Measurements from ENCODE around the gene BMPR1B.

BMPR1B gene

GRCh38 chr4:94757192-94758140 lies at the start of gene BMPR1B:
Gene BMPR1B, plus strand, starts transcription at chr4:94757955. Its CDS starts 346,470 bp downstream, at chr4:95104425.
- H3K4me1 ChIP-seq (ENCODE audit: insufficient read depth, low read length), result peaks cover 40% of the 10 kb centered on the region
- no peaks in the 10 kb centered on the region for H3K36me3 ChIP-seq (ENCODE audit: insufficient read depth, low read length)
- no peaks in the 10 kb centered on the region for H3K9me3 ChIP-seq (ENCODE audit: low read length)
- H3K4me3 ChIP-seq (ENCODE audit: low read length), result peak within 1 kb of the TSS; percentile 97
- H2AFZ ChIP-seq (ENCODE audit: low read depth, low read length), result peak within 1 kb of the TSS; percentile 74
- no peaks in the 10 kb centered on the region for H3K27me3 ChIP-seq (ENCODE audit: insufficient read depth, low read length)

- H2AFZ ChIP-seq (ENCODE audit: low read depth, low read length), result no peak overlapping the region
- H3K4me3 ChIP-seq (ENCODE audit: low read length), result no peak overlapping the region
- no peaks in the 10 kb centered on the region for H3K4me1 ChIP-seq (ENCODE audit: insufficient read depth, low read length)
- H3K36me3 ChIP-seq (ENCODE audit: insufficient read depth, low read length), result no peaks in the 10 kb centered on the region
- no peaks in the 10 kb centered on the region for H3K27me3 ChIP-seq (ENCODE audit: insufficient read depth, low read length)
- H3K9me3 ChIP-seq (ENCODE audit: low read length), result no peaks in the 10 kb centered on the region
Observed at GRCh38 chr4:94711635-94712034, 46.1 kb upstream of the BMPR1B start.

- no peaks in the 10 kb centered on the region for H3K4me1 ChIP-seq (ENCODE audit: insufficient read depth, low read length)
- no peaks in the 10 kb centered on the region for H3K27me3 ChIP-seq (ENCODE audit: insufficient read depth, low read length)
- no peaks in the 10 kb centered on the region for H3K9me3 ChIP-seq (ENCODE audit: low read length)
- no peak overlapping the region for H2AFZ ChIP-seq (ENCODE audit: low read depth, low read length)
- no peaks in the 10 kb centered on the region for H3K36me3 ChIP-seq (ENCODE audit: insufficient read depth, low read length)
- H3K4me3 ChIP-seq (ENCODE audit: low read length), result no peak overlapping the region
Observed at GRCh38 chr4:94714365-94715160, 43.2 kb upstream of the BMPR1B start.

GRCh38 chr4:94715726-94716125 lies 42.0 kb upstream of the BMPR1B start:
- no peak overlapping the region for H3K4me3 ChIP-seq (ENCODE audit: low read length)
- H3K9me3 ChIP-seq (ENCODE audit: low read length), result no peaks in the 10 kb centered on the region
- H2AFZ ChIP-seq (ENCODE audit: low read depth, low read length), result no peak overlapping the region
- no peaks in the 10 kb centered on the region for H3K27me3 ChIP-seq (ENCODE audit: insufficient read depth, low read length)
- H3K36me3 ChIP-seq (ENCODE audit: insufficient read depth, low read length), result no peaks in the 10 kb centered on the region
- H3K4me1 ChIP-seq (ENCODE audit: insufficient read depth, low read length), result no peaks in the 10 kb centered on the region

- Histone ChIP-seq H3K27me3 (ENCODE audit: insufficient read depth, low read length) (no peaks in the 10 kb centered on the region), H3K4me1 (ENCODE audit: insufficient read depth, low read length) (no peaks in the 10 kb centered on the region), H2AFZ (ENCODE audit: low read depth, low read length) (no peak overlapping the region), H3K36me3 (ENCODE audit: insufficient read depth, low read length) (no peaks in the 10 kb centered on the region), H3K4me3 (ENCODE audit: low read length) (no peak overlapping the region), H3K9me3 (ENCODE audit: low read length) (no peaks in the 10 kb centered on the region)
Observed at GRCh38 chr4:94721310-94721709, 36.4 kb upstream of the BMPR1B start.

GRCh38 chr4:94722270-94722669 lies 35.5 kb upstream of the BMPR1B start:
- no peaks in the 10 kb centered on the region for H3K27me3 ChIP-seq (ENCODE audit: insufficient read depth, low read length)
- H3K36me3 ChIP-seq (ENCODE audit: insufficient read depth, low read length), result no peaks in the 10 kb centered on the region
- H3K9me3 ChIP-seq (ENCODE audit: low read length), result no peaks in the 10 kb centered on the region
- H3K4me1 ChIP-seq (ENCODE audit: insufficient read depth, low read length), result no peaks in the 10 kb centered on the region
- H2AFZ ChIP-seq (ENCODE audit: low read depth, low read length), result no peak overlapping the region
- H3K4me3 ChIP-seq (ENCODE audit: low read length), result no peak overlapping the region

GRCh38 chr4:94722748-94723147 lies 35.0 kb upstream of the BMPR1B start:
- Histone ChIP-seq H3K9me3 (ENCODE audit: low read length) (no peaks in the 10 kb centered on the region), H3K4me1 (ENCODE audit: insufficient read depth, low read length) (no peaks in the 10 kb centered on the region), H3K36me3 (ENCODE audit: insufficient read depth, low read length) (no peaks in the 10 kb centered on the region), H2AFZ (ENCODE audit: low read depth, low read length) (no peak overlapping the region), H3K27me3 (ENCODE audit: insufficient read depth, low read length) (no peaks in the 10 kb centered on the region), H3K4me3 (ENCODE audit: low read length) (no peak overlapping the region)

- H2AFZ ChIP-seq (ENCODE audit: low read depth, low read length), result no peak overlapping the region
- H3K36me3 ChIP-seq (ENCODE audit: insufficient read depth, low read length), result no peaks in the 10 kb centered on the region
- no peaks in the 10 kb centered on the region for H3K4me1 ChIP-seq (ENCODE audit: insufficient read depth, low read length)
- H3K27me3 ChIP-seq (ENCODE audit: insufficient read depth, low read length), result no peaks in the 10 kb centered on the region
- peaks cover 1% of the 10 kb centered on the region for H3K9me3 ChIP-seq (ENCODE audit: low read length)
- no peak overlapping the region for H3K4me3 ChIP-seq (ENCODE audit: low read length)
Observed at GRCh38 chr4:94724016-94724790, 33.6 kb upstream of the BMPR1B start.

- H2AFZ ChIP-seq (ENCODE audit: low read depth, low read length), result no peak overlapping the region
- no peaks in the 10 kb centered on the region for H3K27me3 ChIP-seq (ENCODE audit: insufficient read depth, low read length)
- H3K4me1 ChIP-seq (ENCODE audit: insufficient read depth, low read length), result no peaks in the 10 kb centered on the region
- H3K36me3 ChIP-seq (ENCODE audit: insufficient read depth, low read length), result no peaks in the 10 kb centered on the region
- no peak overlapping the region for H3K4me3 ChIP-seq (ENCODE audit: low read length)
- H3K9me3 ChIP-seq (ENCODE audit: low read length), result peaks cover 1% of the 10 kb centered on the region
Observed at GRCh38 chr4:94726524-94727123, 31.1 kb upstream of the BMPR1B start.

GRCh38 chr4:94728056-94728766 lies 29.5 kb upstream of the BMPR1B start:
- no peaks in the 10 kb centered on the region for H3K4me1 ChIP-seq (ENCODE audit: insufficient read depth, low read length)
- peaks cover 1% of the 10 kb centered on the region for H3K9me3 ChIP-seq (ENCODE audit: low read length)
- H3K4me3 ChIP-seq (ENCODE audit: low read length), result no peak overlapping the region
- H3K36me3 ChIP-seq (ENCODE audit: insufficient read depth, low read length), result no peaks in the 10 kb centered on the region
- no peaks in the 10 kb centered on the region for H3K27me3 ChIP-seq (ENCODE audit: insufficient read depth, low read length)
- H2AFZ ChIP-seq (ENCODE audit: low read depth, low read length), result no peak overlapping the region

GRCh38 chr4:94732358-94732698 lies 25.4 kb upstream of the BMPR1B start:
- no peaks in the 10 kb centered on the region for H3K4me1 ChIP-seq (ENCODE audit: insufficient read depth, low read length)
- no peaks in the 10 kb centered on the region for H3K27me3 ChIP-seq (ENCODE audit: insufficient read depth, low read length)
- no peak overlapping the region for H3K4me3 ChIP-seq (ENCODE audit: low read length)
- H2AFZ ChIP-seq (ENCODE audit: low read depth, low read length), result no peak overlapping the region
- H3K9me3 ChIP-seq (ENCODE audit: low read length), result peaks cover 1% of the 10 kb centered on the region
- H3K36me3 ChIP-seq (ENCODE audit: insufficient read depth, low read length), result no peaks in the 10 kb centered on the region

GRCh38 chr4:94739741-94740140 lies 18.0 kb upstream of the BMPR1B start:
- Histone ChIP-seq H3K9me3 (ENCODE audit: low read length) (no peaks in the 10 kb centered on the region), H2AFZ (ENCODE audit: low read depth, low read length) (no peak overlapping the region), H3K36me3 (ENCODE audit: insufficient read depth, low read length) (no peaks in the 10 kb centered on the region), H3K4me3 (ENCODE audit: low read length) (no peak overlapping the region), H3K4me1 (ENCODE audit: insufficient read depth, low read length) (peaks cover 3% of the 10 kb centered on the region), H3K27me3 (ENCODE audit: insufficient read depth, low read length) (no peaks in the 10 kb centered on the region)

All from neuron (in vitro differentiated cells).